Psoas muscle (tissue), 8 donors: Measurements from ENCODE around the gene COL25A1. TPM values are rescaled to one million over a fixed set of nuclear protein-coding genes. Genes with fewer than 3 reads are reported as not detected.

ENCODE experiments used
- ATAC-seq, 4 donors: fragments of 200-7000 bp; cut with Tn5 transposase; one replicate each; pipeline ENCODE4 v1.9.1; 2020; ENCODE audit warnings: moderate library complexity in 3 of 4, mild to moderate bottlenecking in 2 of 4
- DNase-seq, 2 donors: peaks; one replicate each; pipeline ENCODE4 v3.0.0-alpha.2; 2020
- H3K27ac ChIP-seq: fragments of 200-600 bp; one replicate; pipeline ENCODE4 v1.8.0; 2022
- H3K27me3 ChIP-seq, 3 donors: fragments of 200-600 bp in 1 of 3; one replicate each; pipeline versions ENCODE4 v1.6.1 to v1.8.0; 2013 to 2022; ENCODE audit warnings: low read length in 2 of 3, mild to moderate bottlenecking in 2 of 3, moderate library complexity in 1 of 3; ENCODE audit not compliant: insufficient read depth in 3 of 3
- H3K36me3 ChIP-seq, 2 donors: fragments of 200-600 bp in 1 of 2; one replicate each; pipeline versions ENCODE4 v1.6.1 to v1.8.0; 2013 to 2022; ENCODE audit warnings: low read depth in 1 of 2, mild to moderate bottlenecking in 1 of 2, moderate library complexity in 1 of 2; ENCODE audit not compliant: insufficient read depth in 1 of 2
- H3K4me1 ChIP-seq: fragments of 200-600 bp; one replicate; pipeline ENCODE4 v1.8.0; 2022
- H3K4me3 ChIP-seq: fragments of 200-600 bp; one replicate; pipeline ENCODE4 v1.8.0; 2022; ENCODE audit warnings: mild to moderate bottlenecking
- H3K9me3 ChIP-seq: fragments of 200-600 bp; one replicate; pipeline ENCODE4 v1.8.0; 2022
- WGBS, 3 donors: extraction: QIAGEN DNeasy Blood & Tissue Kit; methylation state at CpG; one replicate each; pipeline versions ENCODE4 v1.1.6 to v1.1.7; 2013; 5-methylcytosine and 5-hydroxymethylcytosine counted together
- intact Hi-C, 2 donors: fragments of 100-400 bp; cut with DNase I; formaldehyde crosslinking; loops; one replicate each; pipeline versions ENCODE4 v1.11.0 to v1.14.2; 2022
- polyA plus RNA-seq, 3 donors: library from polyadenylated mRNA; stranded (reverse); fragments of 200-250 nt; gene quantifications; one replicate each; pipeline ENCODE4 v1.2.3, GENCODE V29; 2013
- total RNA-seq, 4 donors: library from RNA; stranded (reverse); fragmentation: NEBNext Ultra II Directional in 2 of 4; extraction: Animal tissue kit (Norgen Biotek cat#: 25700) in 2 of 4; gene quantifications; one replicate each; pipeline versions ENCODE4 v1.2.1 to v1.2.4, GENCODE V29; 2021 to 2023
- TF ChIP-seq, protein P1 (sequence below): fragments of 200-600 bp; IDR thresholded peaks from one replicate; pipeline ENCODE4 v1.8.0; 2022; ENCODE audit warnings: antibody characterized with exemption
- donor health status: healthy with polysubstance abuse.
- donor health status: DM: no; HTN: no; CAD: no; lungs with moderate emphysema.
- donor health status: Bipolar disorder and iron deficiency.
- donor health status: healthy.
- donor health status: DM: yes; HTN: yes; CAD: no.
- donor health status: DM: no; HTN: no; CAD: no.
- donor health status: DM: no; HTN: no; CAD: no.
- donor health status: DM: yes; HTN: yes; CAD: no.

The COL25A1 gene
- total and polyA plus RNA-seq, 7 donors: 0.14 to 1.5 (median 0.36) TPM

DNA sequence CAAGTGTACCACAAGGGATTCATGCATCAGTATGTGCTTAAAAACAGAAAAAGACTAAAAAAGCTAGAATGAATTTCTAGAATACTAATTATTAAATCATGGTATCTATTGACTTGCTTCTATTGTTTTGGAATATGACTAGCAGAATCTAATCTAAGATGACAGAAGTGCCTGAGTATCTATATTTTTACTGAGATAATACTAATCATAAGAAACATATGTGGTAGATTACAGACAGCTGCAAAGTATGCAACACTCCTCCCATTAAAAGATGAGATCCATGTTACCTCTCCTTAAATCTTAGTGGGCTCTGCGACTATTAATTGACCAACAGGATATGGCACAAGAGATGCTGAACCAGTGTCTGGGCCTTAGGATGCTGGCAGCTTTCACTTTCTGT, 89.4 kb downstream of the COL25A1 start:
- intact Hi-C loops: no loop called here
- Histone ChIP-seq H3K36me3 (no peaks in the 10 kb centered on the region), H3K27me3 (no peaks in the 10 kb centered on the region), H3K4me1 (peaks cover 8% of the 10 kb centered on the region), H3K27ac (no peak overlapping the region), H3K9me3 (no peaks in the 10 kb centered on the region), H3K4me3 (no peak overlapping the region)
- TF ChIP-seq, protein P1, sequence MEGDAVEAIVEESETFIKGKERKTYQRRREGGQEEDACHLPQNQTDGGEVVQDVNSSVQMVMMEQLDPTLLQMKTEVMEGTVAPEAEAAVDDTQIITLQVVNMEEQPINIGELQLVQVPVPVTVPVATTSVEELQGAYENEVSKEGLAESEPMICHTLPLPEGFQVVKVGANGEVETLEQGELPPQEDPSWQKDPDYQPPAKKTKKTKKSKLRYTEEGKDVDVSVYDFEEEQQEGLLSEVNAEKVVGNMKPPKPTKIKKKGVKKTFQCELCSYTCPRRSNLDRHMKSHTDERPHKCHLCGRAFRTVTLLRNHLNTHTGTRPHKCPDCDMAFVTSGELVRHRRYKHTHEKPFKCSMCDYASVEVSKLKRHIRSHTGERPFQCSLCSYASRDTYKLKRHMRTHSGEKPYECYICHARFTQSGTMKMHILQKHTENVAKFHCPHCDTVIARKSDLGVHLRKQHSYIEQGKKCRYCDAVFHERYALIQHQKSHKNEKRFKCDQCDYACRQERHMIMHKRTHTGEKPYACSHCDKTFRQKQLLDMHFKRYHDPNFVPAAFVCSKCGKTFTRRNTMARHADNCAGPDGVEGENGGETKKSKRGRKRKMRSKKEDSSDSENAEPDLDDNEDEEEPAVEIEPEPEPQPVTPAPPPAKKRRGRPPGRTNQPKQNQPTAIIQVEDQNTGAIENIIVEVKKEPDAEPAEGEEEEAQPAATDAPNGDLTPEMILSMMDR: no peak
- ATAC-seq: no peak
- 93 to 95% (median 94%) methylated on average over 1 of the region's 1 CpG for WGBS, 3 donors
- DNase-seq: no peak

DNA sequence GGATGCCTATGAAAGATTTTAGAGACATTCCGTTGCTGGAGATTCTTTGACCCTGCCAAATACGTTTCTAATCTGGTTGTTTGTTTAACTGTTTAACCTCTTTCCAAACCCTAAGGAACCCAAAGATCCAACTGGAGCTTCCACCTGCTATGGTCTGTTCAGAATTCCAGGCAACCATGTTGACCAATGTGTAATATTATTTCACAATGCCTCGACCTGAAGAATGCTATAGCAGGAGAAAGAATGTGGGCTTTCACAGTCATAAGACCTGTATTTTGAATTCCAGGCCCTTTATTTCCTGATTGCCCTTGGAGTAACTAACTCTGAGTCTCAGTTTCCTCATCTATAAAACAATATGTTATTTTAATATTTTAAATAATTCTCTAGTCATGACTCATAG, 90.8 kb downstream of the COL25A1 start:
- ATAC-seq (no peak), DNase-seq (no peak)
- Histone ChIP-seq H3K36me3 (no peaks in the 10 kb centered on the region), H3K4me1 (peaks cover 21% of the 10 kb centered on the region), H3K27ac (no peak overlapping the region), H3K9me3 (no peaks in the 10 kb centered on the region), H3K4me3 (no peak overlapping the region), H3K27me3 (no peaks in the 10 kb centered on the region)
- 42 to 56% (median 43%) methylated on average over 3 of the region's 3 CpGs for WGBS, 3 donors
- intact Hi-C loops: no loop called here
- TF ChIP-seq, protein P1: no peak

GRCh38 chr4:109209647-109210046, 92.8 kb downstream of the COL25A1 start:
- intact Hi-C loops: loop anchor here in 1 of 2 donors (10.0 kb wide), 1 partner anchor 85 kb away; no protein-coding TSS in a partner anchor
- peaks cover 22% of the 10 kb centered on the region for H3K4me1 ChIP-seq
- H3K27me3 ChIP-seq: no peaks in the 10 kb centered on the region
- H3K36me3 ChIP-seq: no peaks in the 10 kb centered on the region
- DNase-seq (no peak), ATAC-seq (peak; percentile 48 to 72 (median 68))
- no peak overlapping the region for H3K4me3 ChIP-seq
- TF ChIP-seq, protein P1: no peak
- H3K9me3 ChIP-seq: no peaks in the 10 kb centered on the region
- no peak overlapping the region for H3K27ac ChIP-seq
- 33 to 41% (median 41%) methylated on average over 6 of the region's 6 CpGs for WGBS, 3 donors

DNA sequence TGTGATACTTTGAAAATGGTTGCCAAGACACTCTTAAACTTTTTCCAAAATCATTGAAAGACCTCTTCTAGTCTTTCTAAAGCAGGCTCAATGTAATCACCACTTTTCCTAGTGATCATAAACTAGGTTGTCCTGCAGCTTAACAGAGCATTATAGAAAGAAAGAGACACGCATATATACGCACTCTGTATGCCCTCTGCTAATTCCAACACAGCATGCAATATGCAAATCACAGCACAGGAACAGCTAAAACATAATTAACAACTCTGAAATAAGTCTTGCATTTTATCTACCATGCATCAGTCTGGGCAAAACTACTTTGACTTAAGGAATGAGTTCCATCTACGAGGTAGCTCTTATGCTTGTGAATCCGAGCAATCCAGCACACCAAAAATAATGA, 94.6 kb downstream of the COL25A1 start:
- Histone ChIP-seq H3K4me3 (no peak overlapping the region), H3K27me3 (no peaks in the 10 kb centered on the region), H3K9me3 (no peaks in the 10 kb centered on the region), H3K36me3 (no peaks in the 10 kb centered on the region), H3K4me1 (peaks cover 22% of the 10 kb centered on the region), H3K27ac (no peak overlapping the region)
- intact Hi-C loops: loop anchor here in 1 of 2 donors (10.0 kb wide), 1 partner anchor 87 kb away; no protein-coding TSS in a partner anchor
- ATAC-seq (no peak), DNase-seq (no peak)
- TF ChIP-seq, protein P1: no peak
- WGBS, 3 donors: 85 to 89% (median 86%) methylated on average over 4 of the region's 4 CpGs

GRCh38 chr4:109207061-109207460, 95.4 kb downstream of the COL25A1 start:
- TF ChIP-seq, protein P1: no peak
- no peaks in the 10 kb centered on the region for H3K36me3 ChIP-seq
- H3K27ac ChIP-seq: peak overlapping the region; percentile 11
- no peak overlapping the region for H3K4me3 ChIP-seq
- no peak for DNase-seq
- peaks cover 22% of the 10 kb centered on the region for H3K4me1 ChIP-seq
- H3K9me3 ChIP-seq: no peaks in the 10 kb centered on the region
- intact Hi-C loops: loop anchor here in 1 of 2 donors (10.0 kb wide), 1 partner anchor 88 kb away; no protein-coding TSS in a partner anchor
- H3K27me3 ChIP-seq: no peaks in the 10 kb centered on the region
- peak; percentile 84 to 92 (median 86) for ATAC-seq
- WGBS, 3 donors: 25 to 40% (median 40%) methylated on average over 1 of the region's 1 CpG
